ENCODE measurements around the gene NMNAT2.
A peak's percentile ranks its signal among the peaks of the same experiment; 100 is the strongest.

The NMNAT2 gene

DNA sequence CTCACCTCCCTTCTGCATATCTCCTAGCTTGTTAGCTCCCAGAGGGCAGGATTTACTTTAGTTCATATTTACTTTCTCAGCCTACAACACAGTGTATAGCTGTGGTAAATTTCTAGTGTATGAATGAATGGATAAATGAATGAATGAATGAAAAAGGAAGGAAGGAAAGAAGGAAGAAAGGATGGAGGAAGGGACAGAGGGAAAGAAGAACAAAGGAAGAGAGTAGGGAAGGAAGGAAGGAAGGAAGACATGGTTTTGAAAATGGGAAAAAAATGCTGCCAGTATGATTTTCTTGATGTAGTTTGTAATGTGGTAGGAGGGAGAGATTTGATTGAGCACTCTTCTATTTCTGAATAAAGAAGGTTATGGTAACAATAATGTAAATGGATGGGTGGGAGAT lies 185.1 kb downstream of the NMNAT2 start:
- DNase-seq: no peak

DNA sequence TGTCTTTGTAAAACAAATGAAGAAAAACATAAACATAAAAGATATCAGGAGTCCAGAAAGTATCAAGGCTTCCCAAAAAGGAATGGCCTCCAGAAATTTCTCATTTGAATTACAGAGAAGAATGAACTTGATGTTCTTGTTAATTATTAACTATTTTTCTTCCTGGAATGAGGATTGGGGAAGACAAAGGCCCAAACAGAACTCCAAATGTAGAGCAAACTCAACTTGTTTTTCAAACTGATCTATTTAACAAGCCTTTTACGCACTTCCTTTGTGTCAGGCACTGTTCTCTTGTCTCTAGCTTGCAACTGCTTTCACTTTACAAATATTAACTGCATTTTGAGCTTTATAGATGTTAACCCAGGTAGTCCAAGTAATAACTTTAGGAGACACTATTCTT lies 186.6 kb downstream of the NMNAT2 start:
- DNase-seq: no peak

DNA sequence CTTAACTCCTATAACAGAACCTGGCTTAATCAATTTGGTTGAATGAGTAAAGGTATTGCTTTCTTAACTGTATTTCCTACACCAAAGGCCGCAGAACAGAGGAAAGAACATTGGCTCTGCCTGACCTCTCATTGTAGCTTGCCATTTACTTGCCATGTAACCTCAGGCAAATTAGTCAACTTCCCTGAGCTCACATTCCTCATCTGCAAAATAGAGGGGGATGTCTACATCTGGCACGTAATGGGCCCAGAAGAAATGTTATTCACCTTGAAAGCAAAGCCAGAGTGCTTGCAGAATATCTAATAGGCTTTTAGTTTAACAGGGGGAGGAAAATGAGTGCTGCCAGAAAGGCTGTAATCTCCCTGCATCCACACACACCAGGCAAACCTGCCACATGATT lies 187.8 kb downstream of the NMNAT2 start:
- no peak for DNase-seq

DNA sequence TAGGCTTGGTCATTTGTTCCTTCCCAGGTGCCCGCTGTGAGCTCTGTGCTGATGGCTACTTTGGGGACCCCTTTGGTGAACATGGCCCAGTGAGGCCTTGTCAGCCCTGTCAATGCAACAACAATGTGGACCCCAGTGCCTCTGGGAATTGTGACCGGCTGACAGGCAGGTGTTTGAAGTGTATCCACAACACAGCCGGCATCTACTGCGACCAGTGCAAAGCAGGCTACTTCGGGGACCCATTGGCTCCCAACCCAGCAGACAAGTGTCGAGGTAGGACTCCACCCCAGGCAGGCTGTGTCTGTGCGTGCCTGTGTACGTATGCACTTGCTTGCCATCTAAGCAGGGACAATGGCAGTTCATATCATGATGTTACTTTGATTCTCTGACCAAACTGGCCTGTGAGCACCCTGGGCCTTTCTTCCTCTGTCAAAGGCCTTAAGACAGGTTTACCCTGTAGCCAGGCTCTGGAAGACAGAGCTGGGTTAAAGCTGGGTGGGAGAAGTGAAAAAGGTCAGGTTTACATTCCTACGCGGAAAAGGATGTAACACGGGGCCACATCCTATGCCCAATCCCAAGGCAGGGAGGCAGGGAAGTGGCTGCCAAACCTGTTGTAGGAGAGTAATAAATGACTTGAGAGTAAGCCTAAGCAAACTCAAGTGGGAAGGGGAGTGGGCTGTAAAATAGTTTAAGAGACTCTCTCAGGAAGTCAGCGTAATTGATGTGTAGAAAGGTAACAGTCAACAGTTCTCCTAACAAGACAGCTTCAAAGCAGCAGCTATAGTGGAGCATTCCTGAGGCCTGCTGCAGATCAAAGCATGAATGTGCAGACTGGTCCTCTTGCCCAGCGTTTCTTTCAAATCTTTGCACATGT lies 189.6 kb downstream of the NMNAT2 start:
- DNase-seq: no peak

DNA sequence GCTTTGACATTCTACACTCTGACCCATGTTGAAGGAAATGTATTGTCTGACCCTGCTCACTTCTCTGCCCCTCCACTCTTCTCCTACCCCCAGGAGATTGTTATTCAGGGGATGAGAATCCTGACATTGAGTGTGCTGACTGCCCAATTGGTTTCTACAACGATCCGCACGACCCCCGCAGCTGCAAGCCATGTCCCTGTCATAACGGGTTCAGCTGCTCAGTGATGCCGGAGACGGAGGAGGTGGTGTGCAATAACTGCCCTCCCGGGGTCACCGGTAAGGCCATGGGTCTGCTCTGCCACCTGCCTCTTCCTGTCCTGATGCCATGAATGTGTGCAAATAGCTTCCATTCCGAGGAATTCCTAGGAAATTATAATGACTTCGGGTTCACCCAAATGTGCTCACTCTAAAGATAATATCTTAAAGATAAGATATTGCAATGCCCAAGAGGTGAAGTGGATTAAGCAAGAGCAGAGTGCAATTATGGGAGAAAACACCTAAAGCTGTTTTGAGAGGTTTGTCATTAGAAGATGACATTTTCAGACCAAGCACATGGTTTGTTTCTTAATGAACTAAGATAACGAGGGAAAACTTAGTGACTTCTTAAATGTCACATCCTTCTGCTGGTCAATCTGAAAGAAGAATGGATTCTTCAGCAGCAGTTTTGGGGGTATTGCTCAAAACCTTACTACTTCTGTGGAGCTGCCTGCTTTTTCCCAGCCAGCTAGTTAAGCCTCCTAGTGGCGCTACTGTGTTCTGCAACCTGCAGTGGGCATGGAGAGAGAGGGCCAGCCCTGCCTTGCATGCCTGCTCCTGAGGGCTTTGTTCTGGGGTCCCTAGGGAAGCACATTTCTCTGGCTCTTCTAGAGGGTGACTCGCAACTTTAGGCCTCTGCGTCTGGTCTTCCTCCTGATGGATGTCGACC lies 190.5 kb downstream of the NMNAT2 start:
- DNase-seq: peak; percentile 6

DNA sequence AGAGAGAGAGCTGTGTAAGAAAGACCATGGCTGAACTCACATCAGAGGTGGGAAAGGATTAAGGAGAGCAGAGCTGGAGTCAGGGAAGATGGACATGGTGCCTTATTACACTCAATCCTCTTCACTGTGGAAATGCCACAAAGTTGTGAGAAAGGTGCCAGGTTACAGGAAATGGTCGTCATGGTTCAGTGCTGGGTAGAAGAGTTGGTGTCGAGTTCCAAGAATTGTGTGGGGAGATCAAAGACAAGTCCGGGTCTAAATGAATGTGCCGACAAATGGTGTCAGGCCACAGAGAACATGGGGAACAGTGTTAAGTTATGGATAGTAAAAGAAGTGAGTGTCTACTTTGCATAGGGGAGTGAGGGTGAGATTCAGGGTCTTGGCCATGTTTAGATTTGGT lies 191.2 kb downstream of the NMNAT2 start:
- no peak for DNase-seq

DNA sequence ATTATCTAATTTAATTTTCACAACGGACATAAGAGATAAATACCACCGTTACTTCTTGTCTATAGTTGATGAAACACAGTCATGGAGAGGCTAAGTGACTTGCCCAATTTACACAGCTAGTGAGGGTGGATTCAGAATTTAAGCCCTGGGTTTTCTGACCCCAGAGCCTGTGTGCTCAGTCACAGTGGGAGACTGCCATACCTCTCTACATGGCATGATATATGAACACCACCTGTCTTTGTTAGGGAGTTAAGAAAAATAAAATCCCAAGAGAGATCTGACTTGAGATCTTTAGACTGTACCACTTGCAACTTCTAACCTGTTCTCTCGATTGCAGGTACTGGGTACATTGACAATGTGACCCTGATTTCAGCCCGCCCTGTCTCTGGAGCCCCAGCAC lies 191.8 kb downstream of the NMNAT2 start:
- DNase-seq: no peak

DNA sequence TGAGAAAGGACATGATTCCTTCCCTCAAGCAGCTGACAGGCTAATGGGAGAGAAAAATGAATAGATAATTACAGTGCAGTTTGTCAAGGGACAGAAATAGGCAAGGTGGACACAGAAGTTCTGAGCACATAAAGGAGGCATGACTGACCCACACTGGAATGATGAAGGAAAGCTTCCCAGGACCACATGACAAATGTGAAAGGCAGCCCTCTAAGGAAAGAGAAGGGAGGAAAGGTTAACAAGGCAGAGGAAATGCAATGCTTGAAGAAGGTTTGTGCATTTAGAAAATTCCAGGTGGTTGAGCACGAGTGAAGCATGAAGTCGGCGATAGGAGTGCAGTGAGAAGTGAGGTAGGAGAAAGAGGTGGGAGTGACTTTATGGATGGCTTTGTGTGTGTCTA lies 194.7 kb downstream of the NMNAT2 start:
- DNase-seq: no peak

DNA sequence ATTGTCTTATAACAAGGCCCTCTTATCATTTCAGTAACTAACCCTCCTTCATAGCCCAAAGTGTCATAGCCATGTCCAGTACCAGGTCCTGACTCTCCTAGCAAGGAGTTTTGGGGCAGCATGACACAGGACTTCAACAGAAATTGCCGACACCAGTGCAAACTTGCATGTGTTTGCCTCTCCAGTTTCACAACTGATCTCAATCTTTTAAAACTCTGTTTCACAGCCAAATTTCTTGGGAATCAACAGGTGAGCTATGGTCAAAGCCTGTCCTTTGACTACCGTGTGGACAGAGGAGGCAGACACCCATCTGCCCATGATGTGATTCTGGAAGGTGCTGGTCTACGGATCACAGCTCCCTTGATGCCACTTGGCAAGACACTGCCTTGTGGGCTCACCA lies 195.3 kb downstream of the NMNAT2 start:
- DNase-seq: no peak

DNA sequence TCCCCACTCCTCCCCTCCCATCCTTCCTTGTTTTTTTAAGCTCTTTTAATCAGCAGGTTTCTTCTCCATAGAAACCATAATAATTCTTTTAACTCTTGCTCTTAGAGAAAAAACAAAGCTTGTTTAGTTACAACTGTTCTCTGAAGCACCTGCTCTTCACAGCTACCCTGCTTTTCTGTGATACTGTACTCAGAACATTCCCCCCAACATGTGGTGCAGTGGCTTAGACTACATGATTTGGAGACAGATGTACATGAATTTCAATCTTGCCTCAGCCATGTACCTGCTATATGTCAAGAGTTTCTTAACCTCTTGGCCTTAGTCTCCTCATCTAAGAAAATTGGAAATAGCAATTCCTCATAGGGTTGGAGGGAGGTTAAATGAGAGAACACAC lies 198.6 kb downstream of the NMNAT2 start:
- no peak for DNase-seq

DNA sequence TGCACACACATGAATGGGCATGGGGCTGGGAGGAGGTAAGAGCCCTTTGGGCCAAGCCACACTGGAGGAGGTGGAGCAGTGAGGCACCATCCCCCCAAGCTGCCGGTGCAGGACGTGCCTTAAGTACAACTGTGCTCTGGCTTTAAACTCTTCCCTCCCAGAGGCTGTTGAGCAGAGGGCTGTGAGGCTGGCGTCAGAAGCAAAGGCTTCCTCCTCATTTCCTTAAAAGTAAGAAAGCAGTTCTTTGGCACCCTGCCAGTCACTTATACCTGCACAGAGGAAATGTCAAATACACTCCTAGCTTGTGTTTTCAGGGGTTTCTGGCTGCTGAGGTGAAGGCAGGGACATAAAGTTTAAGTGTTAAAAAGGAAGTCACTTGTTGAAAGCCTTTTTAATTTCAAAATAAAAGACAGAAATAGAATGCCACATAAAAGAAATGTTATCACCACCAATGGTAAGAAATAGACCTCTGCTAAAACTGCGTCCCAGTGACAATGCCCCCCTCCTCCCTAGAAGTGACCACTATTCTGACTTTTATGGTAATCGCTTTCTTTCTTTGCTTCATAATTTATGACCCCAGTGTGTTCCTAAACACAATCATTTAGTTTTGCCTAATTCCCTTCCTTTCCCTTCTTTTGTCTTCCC lies 199.1 kb downstream of the NMNAT2 start:
- peak; percentile 6 for DNase-seq

DNA sequence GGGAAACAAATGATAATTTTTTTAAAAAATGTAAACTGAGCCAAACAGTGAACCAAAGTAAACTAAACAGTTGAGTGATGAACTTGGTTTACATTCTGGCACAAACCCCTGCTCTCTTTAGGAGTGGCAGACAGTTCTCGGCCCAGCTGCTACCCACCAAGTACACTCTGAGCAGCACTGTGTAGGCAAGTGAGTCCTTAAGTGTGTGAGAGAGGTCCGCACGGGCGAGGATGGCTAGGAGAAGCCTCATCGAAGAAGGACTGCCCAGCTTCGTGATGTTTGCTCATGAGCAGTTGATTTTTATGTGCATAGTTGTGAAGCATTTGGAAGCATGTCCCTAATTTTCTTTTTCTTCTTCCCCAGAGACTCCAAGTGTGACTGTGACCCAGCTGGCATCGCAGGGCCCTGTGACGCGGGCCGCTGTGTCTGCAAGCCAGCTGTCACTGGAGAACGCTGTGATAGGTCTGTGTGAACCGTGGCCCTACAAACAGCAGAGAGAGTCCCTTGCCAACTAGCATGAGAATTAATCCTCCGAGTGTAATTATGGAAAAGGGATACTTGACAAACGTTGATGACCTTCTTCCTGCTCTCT lies 200.1 kb downstream of the NMNAT2 start:
- no peak for DNase-seq

DNA sequence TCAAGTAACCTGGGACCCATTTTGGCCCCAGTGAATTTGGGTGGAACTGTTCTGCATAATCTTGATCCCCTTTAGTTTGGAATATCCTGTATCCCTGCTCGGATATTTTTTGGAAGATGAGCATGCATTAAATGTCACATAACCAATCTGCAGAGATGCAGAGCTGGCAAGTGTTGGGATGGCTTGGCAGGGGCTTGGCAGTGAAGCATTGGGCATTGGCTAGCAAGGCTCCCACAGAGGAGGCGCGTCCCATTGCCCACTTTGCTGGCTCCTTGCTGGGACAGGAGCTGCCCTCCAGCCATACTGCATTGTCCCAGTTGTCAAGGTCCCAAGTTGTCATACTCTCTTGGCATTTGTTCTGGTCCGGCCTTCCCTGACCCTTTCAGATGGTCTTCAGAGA lies 202.2 kb downstream of the NMNAT2 start:
- DNase-seq: no peak

DNA sequence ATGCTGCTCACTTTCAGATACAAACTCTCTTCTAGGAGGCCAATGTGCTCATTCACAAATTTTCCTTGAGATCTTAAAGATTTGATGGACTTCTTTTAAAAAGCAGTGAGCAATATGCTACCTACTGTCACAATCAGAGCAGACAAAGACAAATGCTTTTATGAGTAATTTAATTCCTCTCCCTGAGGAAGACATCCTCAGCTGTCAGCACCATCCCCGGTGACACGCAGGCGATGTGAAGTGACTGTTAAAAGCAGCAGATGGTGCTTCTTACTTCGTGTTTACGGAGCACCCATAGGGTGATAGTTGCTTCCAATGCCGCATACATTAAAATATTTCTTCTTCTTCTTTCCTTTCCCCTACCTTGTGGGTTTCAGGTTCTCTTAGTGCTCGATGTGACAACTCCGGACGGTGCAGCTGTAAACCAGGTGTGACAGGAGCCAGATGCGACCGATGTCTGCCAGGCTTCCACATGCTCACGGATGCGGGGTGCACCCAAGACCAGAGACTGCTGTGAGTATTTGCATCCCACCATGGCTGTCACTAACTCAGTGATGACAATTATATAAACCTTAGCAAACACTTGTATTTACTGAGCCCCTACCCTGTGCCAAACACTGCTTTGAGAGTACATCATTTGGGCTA lies 203.0 kb downstream of the NMNAT2 start:
- DNase-seq: no peak

DNA sequence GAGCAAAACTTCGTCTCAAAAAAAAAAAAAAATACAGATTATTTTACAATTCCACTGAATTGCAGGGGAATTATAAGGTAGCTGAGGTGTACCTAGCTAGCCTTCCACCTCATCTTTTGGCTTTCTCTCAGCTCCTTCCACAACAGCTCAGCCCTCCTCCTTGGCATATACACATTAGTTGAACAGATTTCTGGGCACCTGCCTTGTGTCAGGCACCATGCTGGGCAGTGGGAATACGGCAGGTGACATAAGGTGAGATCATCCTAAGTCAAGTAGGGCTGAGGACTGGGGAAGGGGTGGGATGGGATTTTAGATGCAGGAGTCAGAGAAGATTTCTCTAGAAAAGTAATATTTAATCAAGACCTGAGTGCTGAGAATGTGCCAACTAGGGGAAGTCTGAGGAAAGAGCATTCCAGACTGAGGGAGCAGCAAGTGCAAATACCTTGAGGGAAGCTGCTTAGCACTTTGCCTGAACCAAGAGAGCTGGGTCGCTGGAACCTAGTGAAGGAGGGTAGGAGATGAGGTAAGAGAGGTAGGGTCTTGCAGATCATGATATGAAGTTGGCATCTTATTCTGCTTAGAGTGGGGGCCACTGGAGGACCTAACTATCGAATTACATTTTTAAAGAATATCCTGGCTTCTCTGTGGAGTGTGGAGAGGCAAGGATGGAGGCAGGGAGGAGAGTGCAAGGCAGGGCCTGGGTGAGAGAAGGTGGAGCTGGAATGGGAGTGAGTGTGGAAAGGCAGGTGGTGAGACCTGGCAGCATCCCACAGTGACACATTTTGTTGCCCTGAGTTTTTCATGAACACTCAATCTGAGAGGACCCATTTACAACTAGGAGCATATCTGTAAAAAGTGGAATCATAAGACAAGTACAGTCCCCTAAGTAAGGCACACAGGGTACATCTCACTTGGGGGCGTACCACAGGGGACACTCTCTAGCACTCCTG lies 203.9 kb downstream of the NMNAT2 start:
- no peak for DNase-seq

DNA sequence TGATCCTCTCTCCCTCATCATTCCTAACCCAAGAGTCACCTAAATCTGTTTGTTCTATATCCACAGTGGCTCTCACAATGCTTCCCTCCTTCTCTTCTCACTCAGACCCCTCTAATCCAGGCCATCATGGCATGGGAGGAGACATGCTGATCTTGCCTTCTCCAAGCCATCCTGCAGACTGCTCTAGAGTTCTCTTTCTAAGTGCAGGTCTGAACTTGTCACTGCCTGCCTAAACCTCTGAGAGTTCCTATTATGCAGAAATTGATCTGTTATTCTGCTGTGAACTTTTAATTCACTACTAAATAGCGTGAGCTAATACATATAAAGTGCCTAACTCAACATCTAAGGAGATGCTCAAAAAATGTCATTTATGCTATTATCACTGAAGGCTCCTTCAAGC lies 205.3 kb downstream of the NMNAT2 start:
- no peak for DNase-seq

DNA sequence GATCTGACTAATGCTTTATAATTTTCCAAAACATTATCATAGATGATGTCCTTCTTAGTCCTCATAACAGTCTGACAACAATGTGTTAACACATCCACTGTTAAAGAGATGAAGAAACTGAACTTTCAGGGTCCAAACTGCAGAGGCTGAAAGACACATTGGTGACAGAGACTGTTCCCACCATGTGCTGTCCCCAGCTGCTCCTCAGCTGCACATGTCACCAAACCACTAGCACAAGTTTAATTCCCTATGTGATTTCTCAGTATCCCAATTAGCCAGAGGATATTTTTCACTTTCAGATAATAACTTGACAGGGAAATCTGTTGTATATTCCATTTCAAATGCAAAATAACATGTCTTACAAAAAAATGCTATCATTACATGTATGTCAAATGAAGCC lies 207.5 kb downstream of the NMNAT2 start:
- no peak for DNase-seq

DNA sequence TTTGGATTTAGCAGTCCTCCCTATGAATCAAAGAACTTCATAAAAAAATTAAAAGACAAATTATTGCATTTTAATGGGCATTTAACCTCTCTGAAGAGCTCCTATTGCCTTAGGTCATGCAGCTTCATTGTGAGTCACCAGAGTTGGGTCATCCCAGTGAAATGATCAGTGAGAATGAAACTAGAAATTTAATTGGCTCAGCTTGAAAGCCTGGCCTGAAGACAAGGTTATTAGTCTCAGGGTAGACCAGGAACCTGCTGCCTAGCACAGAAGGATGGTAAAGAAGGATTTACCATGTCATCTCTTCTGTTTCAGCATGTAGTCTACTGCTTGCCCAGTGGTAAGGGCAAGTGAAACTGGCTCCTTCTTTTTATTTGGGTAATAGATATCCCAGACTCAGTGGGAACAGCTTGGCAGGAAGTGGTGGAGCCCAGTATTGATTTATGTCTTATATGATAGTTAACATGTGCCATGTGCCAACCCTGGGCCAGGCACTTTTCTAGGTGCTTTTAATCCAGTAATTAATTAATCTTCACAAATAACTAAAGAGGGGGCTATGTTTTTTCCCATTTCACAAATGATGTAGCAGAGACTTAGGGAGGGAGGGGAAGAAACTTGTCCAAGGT lies 208.5 kb downstream of the NMNAT2 start:
- no peak for DNase-seq

DNA sequence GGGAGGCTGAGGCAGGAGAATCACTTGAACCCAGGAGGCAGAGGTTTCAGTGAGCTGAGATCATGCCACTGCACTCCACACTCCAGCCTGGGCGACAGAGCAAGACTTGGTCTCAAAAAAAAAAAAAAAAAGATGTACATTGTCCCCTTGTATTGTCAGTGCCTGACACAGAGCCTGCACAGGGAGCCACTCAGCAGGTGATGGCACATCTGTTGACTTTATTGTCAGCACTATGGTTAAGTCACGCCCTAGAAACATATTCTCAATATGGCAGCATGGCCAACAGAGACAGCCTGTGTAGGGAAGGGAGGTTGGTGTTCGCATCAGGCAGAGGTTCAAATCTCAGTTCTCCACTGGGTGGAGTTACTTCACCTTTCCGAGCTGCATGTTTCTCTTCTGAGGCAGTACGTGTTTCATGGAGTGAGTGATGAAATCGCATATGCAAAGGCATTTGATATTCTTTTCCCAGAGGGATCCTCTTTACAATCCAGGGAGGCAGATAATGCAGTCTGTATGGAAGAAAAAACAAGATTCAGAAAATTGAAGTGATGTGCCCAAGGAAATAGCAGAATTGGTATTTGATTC lies 211.6 kb downstream of the NMNAT2 start:
- no peak for DNase-seq

DNA sequence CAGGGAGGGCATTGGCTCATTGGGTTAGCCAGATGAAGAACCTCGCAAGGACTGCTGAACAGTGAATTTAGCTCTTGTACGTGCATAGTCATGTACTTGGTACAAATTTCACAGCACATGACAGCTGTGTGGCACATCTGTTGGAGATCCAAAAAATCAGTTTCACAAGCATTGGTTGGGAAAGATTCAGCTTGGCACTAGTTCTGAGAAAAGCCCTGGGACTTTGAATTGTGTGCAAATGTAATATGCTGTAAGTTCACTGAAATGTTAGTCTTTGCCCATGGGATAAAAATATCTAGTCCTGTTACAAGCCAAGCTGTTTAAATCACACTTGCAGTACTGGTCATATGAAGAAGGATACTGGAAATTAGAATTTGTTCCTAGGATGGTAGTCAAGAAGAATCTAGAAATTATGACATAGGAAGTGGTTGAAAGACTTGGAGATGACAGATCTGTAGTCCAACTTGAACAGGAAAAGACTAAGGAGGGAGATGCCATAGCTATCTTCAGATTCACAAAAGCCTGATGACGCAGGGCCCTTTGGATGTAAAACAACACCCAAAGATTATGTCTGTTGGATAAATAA lies 212.9 kb downstream of the NMNAT2 start:
- DNase-seq: no peak
